ENCODE measurements around the gene CDC42BPB.

The CDC42BPB gene

GRCh38 chr14:102980409-102980810, 76.9 kb downstream of the CDC42BPB start:
- no peak for DNase-seq (ENCODE audit: low read depth in 1 of 2, low spot score in 1 of 2)
- in situ Hi-C loops (cut with HindIII; ENCODE audit: low pct_unique_long_range_greater_than_20kb, low sequenced_read_pairs), result no loop called here
- no peak for TF ChIP-seq JUND (IDR thresholded peaks at IDR 0.05; ENCODE audit: low read depth)

DNA sequence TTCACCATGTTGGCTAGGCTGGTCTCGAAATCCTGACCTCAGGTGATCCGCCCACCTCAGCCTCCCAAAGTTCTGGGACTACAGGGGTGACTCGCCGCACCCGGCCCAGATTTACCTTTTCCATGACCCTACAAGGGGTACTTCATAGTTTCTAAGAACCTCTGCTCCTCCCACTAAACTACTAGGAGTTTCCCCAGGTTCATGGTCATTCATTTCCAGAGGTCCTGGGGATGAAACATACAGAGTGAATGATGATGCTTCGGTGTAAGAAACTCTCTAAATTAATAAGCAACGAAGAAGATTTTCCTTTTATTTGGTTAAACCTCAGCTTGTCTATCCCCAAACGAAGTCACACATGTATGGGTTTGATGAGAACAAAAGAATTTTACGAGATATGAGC, 77.9 kb downstream of the CDC42BPB start:
- in situ Hi-C loops (cut with HindIII; ENCODE audit: low pct_unique_long_range_greater_than_20kb, low sequenced_read_pairs), result no loop called here

GRCh38 chr14:102977475-102977874, 79.9 kb downstream of the CDC42BPB start:
- in situ Hi-C loops (cut with HindIII; ENCODE audit: low pct_unique_long_range_greater_than_20kb, low sequenced_read_pairs), result no loop called here
- no peak for TF ChIP-seq JUND (IDR thresholded peaks at IDR 0.05; ENCODE audit: low read depth)

More for the DNA sequence above, 77.9 kb downstream of the CDC42BPB start:
- DNase-seq (ENCODE audit: low read depth in 1 of 2, low spot score in 1 of 2), result no peak
- TF ChIP-seq JUND (IDR thresholded peaks at IDR 0.05; ENCODE audit: low read depth), result no peak

GRCh38 chr14:102975662-102976061, 81.7 kb downstream of the CDC42BPB start:
- TF ChIP-seq JUND (IDR thresholded peaks at IDR 0.05; ENCODE audit: low read depth), result no peak
- DNase-seq (ENCODE audit: low read depth in 1 of 2, low spot score in 1 of 2), result no peak
- in situ Hi-C loops (cut with HindIII; ENCODE audit: low pct_unique_long_range_greater_than_20kb, low sequenced_read_pairs), result no loop called here

More at GRCh38 chr14:102977475-102977874, 79.9 kb downstream of the CDC42BPB start:
- no peak for DNase-seq (ENCODE audit: low read depth in 1 of 2, low spot score in 1 of 2)

- in situ Hi-C loops (cut with HindIII; ENCODE audit: low pct_unique_long_range_greater_than_20kb, low sequenced_read_pairs), result no loop called here
- TF ChIP-seq JUND (IDR thresholded peaks at IDR 0.05; ENCODE audit: low read depth), result no peak
- no peak for DNase-seq (ENCODE audit: low read depth in 1 of 2, low spot score in 1 of 2)
Observed at GRCh38 chr14:102973706-102974285, 83.6 kb downstream of the CDC42BPB start.

DNA sequence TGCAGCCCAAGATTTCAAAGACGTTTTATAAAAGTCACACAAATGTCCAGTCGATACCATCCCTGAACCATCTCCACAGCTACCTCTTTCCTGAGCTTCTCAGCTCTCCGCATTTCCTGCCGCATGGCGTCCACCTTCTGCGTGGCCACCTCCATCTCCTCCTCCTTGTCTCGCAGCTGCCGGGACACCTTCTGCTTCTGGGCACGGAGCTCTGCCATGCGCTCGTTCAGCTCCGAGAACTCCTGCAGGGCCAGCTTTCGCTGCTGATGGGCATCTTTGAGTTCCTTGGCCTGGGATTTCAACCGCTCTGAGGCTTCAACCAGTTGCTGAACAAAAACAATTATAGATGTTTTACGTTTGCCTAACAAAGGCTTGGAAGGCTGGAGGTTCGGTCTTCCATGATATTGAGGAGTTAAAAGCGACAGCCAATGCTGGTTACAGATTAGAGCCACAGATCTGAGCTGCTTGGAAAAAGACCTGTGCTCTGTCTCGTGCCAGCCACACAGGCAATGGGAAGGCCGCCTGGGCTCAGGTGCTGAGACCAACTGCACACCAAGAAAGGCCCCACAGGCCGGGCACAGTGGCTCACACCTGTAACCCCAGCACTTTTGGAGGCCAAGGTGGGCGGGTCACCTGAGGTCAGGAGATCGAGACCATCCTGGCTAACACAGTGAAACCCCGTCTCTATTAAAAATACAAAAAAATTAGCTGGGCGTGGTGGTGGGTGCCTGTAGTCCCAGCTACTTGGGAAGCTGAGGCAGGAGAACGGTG, 85.3 kb downstream of the CDC42BPB start:
- in situ Hi-C loops (cut with HindIII; ENCODE audit: low pct_unique_long_range_greater_than_20kb, low sequenced_read_pairs), result no loop called here
- no peak for DNase-seq (ENCODE audit: low read depth in 1 of 2, low spot score in 1 of 2)
- TF ChIP-seq JUND (IDR thresholded peaks at IDR 0.05; ENCODE audit: low read depth), result no peak

GRCh38 chr14:102971314-102971713, 86.0 kb downstream of the CDC42BPB start:
- no peak for DNase-seq (ENCODE audit: low read depth in 1 of 2, low spot score in 1 of 2)
- TF ChIP-seq JUND (IDR thresholded peaks at IDR 0.05; ENCODE audit: low read depth), result no peak
- in situ Hi-C loops (cut with HindIII; ENCODE audit: low pct_unique_long_range_greater_than_20kb, low sequenced_read_pairs), result no loop called here

DNA sequence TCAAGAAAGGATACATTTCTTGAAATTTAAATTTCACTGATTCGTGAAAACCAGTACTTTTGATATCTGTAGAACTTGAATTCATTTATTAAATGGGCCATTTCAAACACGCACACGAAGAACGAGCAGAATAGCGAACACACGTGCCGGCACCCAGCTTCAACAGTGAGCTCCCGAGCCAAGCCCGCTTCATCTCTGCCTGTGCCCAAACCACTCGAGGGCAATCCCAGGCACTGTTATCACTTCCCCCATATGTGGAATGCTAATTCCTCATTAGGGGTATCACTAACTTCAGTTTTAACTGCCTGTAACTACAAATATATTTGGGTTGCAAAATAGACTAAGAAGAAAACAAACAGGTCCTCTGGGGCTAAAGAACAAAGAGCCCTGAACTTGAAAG, 86.9 kb downstream of the CDC42BPB start:
- in situ Hi-C loops (cut with HindIII; ENCODE audit: low pct_unique_long_range_greater_than_20kb, low sequenced_read_pairs), result no loop called here
- DNase-seq (ENCODE audit: low read depth in 1 of 2, low spot score in 1 of 2), result no peak
- no peak for TF ChIP-seq JUND (IDR thresholded peaks at IDR 0.05; ENCODE audit: low read depth)

DNA sequence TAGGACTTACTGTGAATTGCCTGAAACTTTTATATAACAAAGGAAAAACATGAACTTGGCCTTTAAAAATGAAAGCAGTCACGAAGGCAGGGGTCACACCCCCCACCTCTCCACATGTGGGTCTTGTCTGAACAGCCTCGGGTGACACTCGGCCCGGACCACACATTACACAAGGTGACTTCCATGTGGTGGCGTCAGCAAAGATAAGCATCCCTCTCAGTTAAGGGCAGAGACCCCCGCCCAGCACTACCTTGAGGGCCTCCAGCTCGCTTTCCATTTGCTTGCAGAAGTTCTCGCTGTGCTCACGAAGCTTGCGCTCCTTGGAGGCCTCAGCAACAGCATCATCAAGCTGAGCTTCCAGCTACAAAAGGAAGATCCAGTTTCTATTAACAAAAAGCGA, 87.4 kb downstream of the CDC42BPB start:
- TF ChIP-seq JUND (IDR thresholded peaks at IDR 0.05; ENCODE audit: low read depth), result no peak
- in situ Hi-C loops (cut with HindIII; ENCODE audit: low pct_unique_long_range_greater_than_20kb, low sequenced_read_pairs), result no loop called here
- DNase-seq (ENCODE audit: low read depth in 1 of 2, low spot score in 1 of 2), result no peak

DNA sequence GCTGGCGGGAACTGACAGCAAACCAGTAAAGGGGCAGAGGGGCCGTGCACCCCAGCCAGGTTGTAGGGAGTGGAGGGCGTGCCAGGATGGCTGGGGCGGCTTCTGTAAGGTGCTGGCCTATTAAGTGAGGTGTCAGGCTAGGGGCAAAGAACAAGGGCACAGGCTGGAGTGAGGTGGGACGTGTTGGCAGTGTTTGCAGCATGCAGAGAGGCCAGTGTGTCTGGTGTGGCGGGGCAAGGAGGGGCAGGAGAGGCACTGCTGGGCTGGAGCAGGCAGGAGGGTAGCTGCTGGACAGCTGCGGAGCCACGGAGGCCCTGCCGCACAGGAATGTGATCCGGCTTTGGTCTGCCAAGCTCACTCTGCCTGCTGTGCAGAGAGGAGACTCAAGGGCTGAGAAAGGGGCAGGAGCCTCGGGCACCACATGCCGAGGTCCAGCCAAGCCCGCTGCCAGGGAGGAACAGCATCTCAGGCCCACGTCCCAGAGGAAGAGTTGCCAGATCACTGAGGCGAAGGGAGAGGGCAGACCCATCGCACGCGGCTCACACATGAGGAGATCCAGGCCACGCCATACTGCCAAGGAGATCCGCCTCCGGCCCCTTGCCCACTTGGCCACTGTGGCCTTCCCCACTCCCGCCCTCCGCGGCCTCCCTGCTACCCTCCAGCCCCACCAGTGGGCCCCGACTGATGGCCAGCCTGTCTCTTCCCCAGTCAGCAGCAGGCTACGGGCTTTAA, 88.1 kb downstream of the CDC42BPB start:
- no peak for TF ChIP-seq JUND (IDR thresholded peaks at IDR 0.05; ENCODE audit: low read depth)
- no peak for DNase-seq (ENCODE audit: low read depth in 1 of 2, low spot score in 1 of 2)
- in situ Hi-C loops (cut with HindIII; ENCODE audit: low pct_unique_long_range_greater_than_20kb, low sequenced_read_pairs), result no loop called here

DNA sequence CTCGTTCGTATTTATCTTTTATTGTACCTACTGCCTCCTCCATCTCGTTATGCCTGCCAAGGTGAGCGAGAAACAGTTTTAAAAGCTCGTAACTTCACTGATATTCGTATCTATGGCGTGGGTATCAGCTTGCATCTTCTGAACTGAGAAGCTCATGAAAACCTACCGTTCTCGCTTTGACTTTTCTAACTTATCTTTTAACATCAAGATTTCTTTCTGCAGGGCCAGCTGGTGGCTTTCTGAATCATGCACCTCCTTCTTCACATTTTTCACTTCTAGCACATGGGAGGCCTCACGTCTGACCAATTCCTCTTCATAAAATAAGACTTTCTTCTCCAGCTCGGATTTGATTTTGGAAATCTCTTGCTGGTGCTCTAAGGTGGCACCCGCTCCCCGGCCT, 89.0 kb downstream of the CDC42BPB start:
- in situ Hi-C loops (cut with HindIII; ENCODE audit: low pct_unique_long_range_greater_than_20kb, low sequenced_read_pairs), result no loop called here
- DNase-seq (ENCODE audit: low read depth in 1 of 2, low spot score in 1 of 2), result no peak
- no peak for TF ChIP-seq JUND (IDR thresholded peaks at IDR 0.05; ENCODE audit: low read depth)

DNA sequence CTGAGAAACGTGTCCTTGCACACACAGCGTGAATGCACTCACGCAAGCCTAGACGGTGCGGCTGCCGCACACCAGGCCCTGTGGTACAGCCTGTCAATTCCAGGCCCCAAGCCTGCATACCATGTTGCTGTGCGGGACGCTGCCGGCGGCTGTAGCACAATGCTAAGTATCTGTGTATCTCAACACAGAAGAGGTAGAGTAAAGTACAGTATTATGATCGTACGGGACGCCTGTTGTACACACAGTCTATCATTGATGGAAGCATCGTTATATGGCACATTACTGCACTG, 89.9 kb downstream of the CDC42BPB start:
- TF ChIP-seq JUND (IDR thresholded peaks at IDR 0.05; ENCODE audit: low read depth), result no peak
- DNase-seq (ENCODE audit: low read depth in 1 of 2, low spot score in 1 of 2), result no peak
- in situ Hi-C loops (cut with HindIII; ENCODE audit: low pct_unique_long_range_greater_than_20kb, low sequenced_read_pairs), result no loop called here

Data from T47D (cell line).